Measurements from ENCODE around the gene ADGRG1.

The ADGRG1 gene

GRCh38 chr16:57679767-57680482 lies 51.5 kb downstream of the ADGRG1 start:
- Histone ChIP-seq H3K4me3 (ENCODE audit: low read depth in 1 of 2, low read length in 2 of 2) (no peak overlapping the region), H3K9ac (ENCODE audit: low read depth, low read length) (no peak overlapping the region)

GRCh38 chr16:57680842-57681375 lies 52.5 kb downstream of the ADGRG1 start:
- no peaks in the 10 kb centered on the region for H3K9me3 ChIP-seq (ENCODE audit: insufficient read depth, low read length, severe bottlenecking)

More at GRCh38 chr16:57679767-57680482, 51.5 kb downstream of the ADGRG1 start:
- Histone ChIP-seq H3K4me2 (ENCODE audit: insufficient read depth, low read length) (no peak overlapping the region), H3K27me3 (ENCODE audit: insufficient read depth, low read length, poor library complexity) (no peaks in the 10 kb centered on the region), H3K79me2 (ENCODE audit: insufficient read depth, low read length) (no peaks in the 10 kb centered on the region), H3K9me3 (ENCODE audit: insufficient read depth, low read length, severe bottlenecking) (no peaks in the 10 kb centered on the region), H3K4me1 (ENCODE audit: insufficient read depth, low read length) (no peaks in the 10 kb centered on the region), H2AFZ (ENCODE audit: low read depth, low read length) (no peak overlapping the region), H3K27ac (ENCODE audit: low read length) (no peak overlapping the region), H3K36me3 (ENCODE audit: insufficient read depth, low read length) (no peaks in the 10 kb centered on the region), H4K20me1 (ENCODE audit: insufficient read depth, low read length) (no peaks in the 10 kb centered on the region)
- TF ChIP-seq EZH2 (IDR thresholded peaks at IDR 0.05; ENCODE audit: borderline replicate concordance, low read depth, low read length, severe bottlenecking) = no peak
- TF ChIP-seq CTCF (IDR thresholded peaks at IDR 0.05; ENCODE audit: borderline replicate concordance, extremely low read depth, low read length, poor library complexity, severe bottlenecking) = no peak
- DNase-seq (no peak), ATAC-seq (ENCODE audit: insufficient read depth, low read depth) (no peak)

GRCh38 chr16:57681950-57682728 lies 53.7 kb downstream of the ADGRG1 start:
- DNase-seq (no peak), ATAC-seq (ENCODE audit: insufficient read depth, low read depth) (no peak)
- Histone ChIP-seq H3K36me3 (ENCODE audit: insufficient read depth, low read length) (no peaks in the 10 kb centered on the region), H3K27me3 (ENCODE audit: insufficient read depth, low read length, poor library complexity) (no peaks in the 10 kb centered on the region), H3K9ac (ENCODE audit: low read depth, low read length) (no peak overlapping the region), H3K9me3 (ENCODE audit: insufficient read depth, low read length, severe bottlenecking) (no peaks in the 10 kb centered on the region), H3K4me2 (ENCODE audit: insufficient read depth, low read length) (no peak overlapping the region), H3K79me2 (ENCODE audit: insufficient read depth, low read length) (no peaks in the 10 kb centered on the region), H2AFZ (ENCODE audit: low read depth, low read length) (no peak overlapping the region), H3K27ac (ENCODE audit: low read length) (no peak overlapping the region), H4K20me1 (ENCODE audit: insufficient read depth, low read length) (no peaks in the 10 kb centered on the region), H3K4me3 (ENCODE audit: low read depth in 1 of 2, low read length in 2 of 2) (no peak overlapping the region), H3K4me1 (ENCODE audit: insufficient read depth, low read length) (no peaks in the 10 kb centered on the region)
- TF ChIP-seq CTCF (IDR thresholded peaks at IDR 0.05; ENCODE audit: borderline replicate concordance, extremely low read depth, low read length, poor library complexity, severe bottlenecking) (no peak), EZH2 (IDR thresholded peaks at IDR 0.05; ENCODE audit: borderline replicate concordance, low read depth, low read length, severe bottlenecking) (no peak)

More at GRCh38 chr16:57680842-57681375, 52.5 kb downstream of the ADGRG1 start:
- Histone ChIP-seq H4K20me1 (ENCODE audit: insufficient read depth, low read length) (no peaks in the 10 kb centered on the region), H3K9ac (ENCODE audit: low read depth, low read length) (no peak overlapping the region), H3K27ac (ENCODE audit: low read length) (no peak overlapping the region), H3K4me2 (ENCODE audit: insufficient read depth, low read length) (no peak overlapping the region), H3K4me3 (ENCODE audit: low read depth in 1 of 2, low read length in 2 of 2) (no peak overlapping the region), H3K36me3 (ENCODE audit: insufficient read depth, low read length) (no peaks in the 10 kb centered on the region), H3K4me1 (ENCODE audit: insufficient read depth, low read length) (no peaks in the 10 kb centered on the region), H3K79me2 (ENCODE audit: insufficient read depth, low read length) (no peaks in the 10 kb centered on the region), H2AFZ (ENCODE audit: low read depth, low read length) (no peak overlapping the region), H3K27me3 (ENCODE audit: insufficient read depth, low read length, poor library complexity) (no peaks in the 10 kb centered on the region)
- no peak for DNase-seq
- no peak for ATAC-seq (ENCODE audit: insufficient read depth, low read depth)
- TF ChIP-seq CTCF (IDR thresholded peaks at IDR 0.05; ENCODE audit: borderline replicate concordance, extremely low read depth, low read length, poor library complexity, severe bottlenecking) (no peak), EZH2 (IDR thresholded peaks at IDR 0.05; ENCODE audit: borderline replicate concordance, low read depth, low read length, severe bottlenecking) (no peak)

Measured in DND-41 (cell line).